Stimulated activated CD4-positive, alpha-beta T cell treated with anti-CD3 and anti-CD28 coated beads, Interleukin-4, amount 100 ng/mL, for 24 hours (primary cell): Measurements from ENCODE around the gene OR1E2.
A peak's percentile ranks its signal among the peaks of the same experiment; 100 is the strongest.
"Not testable (repeated sequence)": the region's sequence is repeated elsewhere in the genome, so short reads cannot be mapped to it uniquely, and the experiment has no call there.

ENCODE experiments used
- DNase-seq: peaks from one replicate; pipeline ENCODE4 v3.0.0-alpha.2; 2020

Gene OR1E2, protein sequence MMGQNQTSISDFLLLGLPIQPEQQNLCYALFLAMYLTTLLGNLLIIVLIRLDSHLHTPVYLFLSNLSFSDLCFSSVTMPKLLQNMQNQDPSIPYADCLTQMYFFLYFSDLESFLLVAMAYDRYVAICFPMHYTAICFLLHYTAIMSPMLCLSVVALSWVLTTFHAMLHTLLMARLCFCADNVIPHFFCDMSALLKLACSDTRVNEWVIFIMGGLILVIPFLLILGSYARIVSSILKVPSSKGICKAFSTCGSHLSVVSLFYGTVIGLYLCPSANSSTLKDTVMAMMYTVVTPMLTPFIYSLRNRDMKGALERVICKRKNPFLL

DNA sequence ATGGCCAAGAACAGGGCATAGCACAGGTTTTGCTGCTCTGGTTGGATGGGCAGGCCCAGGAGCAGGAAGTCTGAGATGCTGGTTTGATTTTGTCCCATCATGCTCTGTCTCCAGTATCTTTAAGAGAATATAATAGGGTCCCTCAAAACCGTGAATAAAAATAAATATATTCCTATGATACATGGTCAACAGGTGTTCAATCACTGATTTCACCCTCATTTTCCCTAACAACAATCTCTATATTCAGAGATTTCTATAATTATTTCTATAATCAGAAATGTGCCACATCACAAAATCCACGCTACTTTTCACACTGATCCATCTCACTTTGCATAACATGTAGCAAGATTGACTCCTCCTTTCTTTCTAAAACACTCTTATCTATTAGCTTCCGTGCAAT is at the start of gene OR1E2:
Gene OR1E2 (minus strand): TSS at position 101 of the 400 bp plus-strand sequence. CDS start 0 bp downstream, at position 101.
- DNase-seq = no peak

DNA sequence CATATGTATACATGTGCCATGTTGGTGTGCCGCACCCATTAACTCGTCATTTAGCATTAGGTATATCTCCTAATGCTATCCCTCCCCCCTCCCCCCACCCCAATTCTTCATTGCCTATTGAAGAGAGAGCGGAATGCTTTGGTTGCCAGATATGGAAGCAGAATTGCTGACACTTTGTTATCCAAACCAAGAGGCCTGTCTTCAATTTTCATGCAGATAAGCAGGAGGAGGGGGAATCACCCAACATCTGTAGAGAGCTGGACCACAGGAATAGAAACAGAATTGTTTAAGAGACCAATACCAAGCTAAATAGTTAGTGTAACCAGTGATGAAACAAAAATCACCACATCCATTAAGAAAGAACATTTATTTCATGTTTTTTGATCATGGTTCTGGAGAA is 49.2 kb upstream of the OR1E2 start:
- no peak for DNase-seq

DNA sequence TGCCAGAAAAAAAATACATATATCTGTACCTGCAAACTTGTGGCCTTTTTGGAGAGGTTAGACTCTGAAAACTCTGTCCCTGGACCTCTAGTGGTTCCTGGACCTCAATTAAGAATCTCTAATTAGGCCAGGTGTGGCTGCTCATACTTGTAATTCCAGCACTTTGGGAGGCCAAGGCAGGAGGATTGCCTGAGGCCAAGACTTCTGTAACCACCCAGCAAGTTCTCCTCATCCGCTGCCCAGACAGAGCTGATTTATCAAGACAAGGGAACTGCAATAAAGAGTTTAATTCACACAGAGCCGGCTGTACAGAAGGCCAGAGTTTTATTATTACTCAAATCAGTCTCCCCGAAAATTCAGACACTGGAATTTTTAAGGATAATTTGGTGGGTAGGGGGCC is 46.3 kb upstream of the OR1E2 start:
- DNase-seq = no peak

DNA sequence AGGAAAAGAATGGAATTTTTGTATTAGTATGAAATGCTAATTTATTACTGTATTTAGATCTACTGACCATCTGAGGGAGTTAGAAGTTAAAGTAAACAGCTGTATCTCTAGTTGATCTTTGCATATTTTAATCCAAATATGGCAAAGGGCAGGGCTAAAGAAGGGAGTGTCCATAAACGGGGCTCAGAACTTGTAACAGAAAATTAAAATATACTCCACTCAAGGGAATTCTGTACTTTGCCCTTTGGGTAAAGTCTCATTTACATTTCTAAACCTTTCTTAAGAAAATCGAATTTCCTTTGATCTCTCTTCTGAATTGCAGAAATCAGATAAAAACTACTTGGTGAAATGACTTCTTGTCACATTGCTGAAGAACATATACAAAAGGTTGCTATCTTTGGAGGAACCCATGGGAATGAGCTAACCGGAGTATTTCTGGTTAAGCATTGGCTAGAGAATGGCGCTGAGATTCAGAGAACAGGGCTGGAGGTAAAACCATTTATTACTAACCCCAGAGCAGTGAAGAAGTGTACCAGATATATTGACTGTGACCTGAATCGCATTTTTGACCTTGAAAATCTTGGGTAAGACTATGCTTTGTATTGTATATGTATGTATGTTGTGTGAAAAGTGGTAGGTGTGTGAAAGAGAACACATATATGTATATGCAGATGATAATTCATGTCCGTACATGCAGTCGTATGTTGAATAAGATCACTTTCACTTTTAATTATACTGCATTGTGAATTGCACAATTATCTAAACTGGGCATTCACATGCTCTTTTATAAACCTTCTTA is 42.4 kb upstream of the OR1E2 start, which contains the start of gene ASPA:
Gene ASPA (plus strand): TSS at position 186 of the 799 bp plus-strand sequence. CDS start 163 bp downstream, at position 349.
- DNase-seq = no peak

DNA sequence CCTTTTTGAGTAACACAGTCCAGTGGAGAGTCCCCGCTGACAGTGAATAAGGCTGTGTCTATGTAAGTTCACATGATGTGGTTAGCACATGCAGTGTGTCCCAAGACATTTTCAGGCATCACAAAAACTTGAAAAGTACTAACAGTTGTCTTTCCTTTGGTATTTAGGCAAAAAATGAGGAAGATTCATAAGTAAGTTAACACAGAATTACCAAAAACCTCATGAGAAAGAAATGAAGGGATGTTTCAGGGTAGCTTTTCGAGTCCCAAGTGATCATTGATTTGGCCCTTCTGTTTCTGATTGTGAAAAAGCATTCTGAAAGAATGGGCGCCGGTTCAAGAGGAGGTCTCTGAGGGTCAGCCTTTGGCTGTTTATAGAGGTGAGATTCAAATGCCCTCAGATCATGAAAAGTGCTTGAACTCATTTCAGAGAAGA is 41.6 kb upstream of the OR1E2 start:
- DNase-seq = no peak

DNA sequence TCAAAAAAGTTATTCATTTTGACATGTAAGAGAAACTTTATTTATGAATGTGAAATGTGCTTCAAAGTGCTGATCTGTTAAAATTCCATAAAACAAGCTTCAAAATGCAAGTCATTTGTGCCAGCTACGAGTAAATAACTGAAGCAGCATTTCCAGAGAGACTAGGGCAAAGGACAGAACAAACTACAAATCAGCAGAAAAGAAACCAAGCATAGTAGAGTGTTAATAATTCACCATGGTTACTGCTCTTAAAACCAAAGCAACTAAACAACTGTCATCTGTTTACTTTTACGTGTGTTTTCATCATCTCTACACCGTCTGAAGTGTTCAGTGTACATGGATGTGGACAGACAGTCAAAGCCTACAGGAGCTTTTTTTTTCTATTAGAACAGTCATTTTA is 40.6 kb upstream of the OR1E2 start:
- DNase-seq = no peak

DNA sequence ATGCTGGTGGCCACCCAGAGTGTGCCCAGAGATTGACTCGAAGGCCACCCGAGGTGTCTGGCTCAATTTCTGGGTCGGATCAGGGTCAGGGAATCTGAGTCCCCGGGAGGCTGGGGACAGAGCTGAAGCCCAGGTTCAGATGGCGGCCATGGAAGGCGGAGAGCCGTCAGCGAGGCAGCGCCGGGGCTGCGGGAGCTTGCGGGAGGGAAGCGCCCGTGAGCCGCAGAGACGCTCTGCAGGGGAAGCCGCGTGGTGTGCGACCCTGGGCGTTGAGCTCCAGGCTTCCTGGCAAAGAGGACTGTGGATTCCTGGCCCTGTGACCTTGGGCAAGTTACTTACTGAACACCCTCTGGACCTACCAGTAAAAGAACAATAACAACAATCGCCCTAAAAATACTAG is 38.5 kb upstream of the OR1E2 start:
- no peak for DNase-seq

DNA sequence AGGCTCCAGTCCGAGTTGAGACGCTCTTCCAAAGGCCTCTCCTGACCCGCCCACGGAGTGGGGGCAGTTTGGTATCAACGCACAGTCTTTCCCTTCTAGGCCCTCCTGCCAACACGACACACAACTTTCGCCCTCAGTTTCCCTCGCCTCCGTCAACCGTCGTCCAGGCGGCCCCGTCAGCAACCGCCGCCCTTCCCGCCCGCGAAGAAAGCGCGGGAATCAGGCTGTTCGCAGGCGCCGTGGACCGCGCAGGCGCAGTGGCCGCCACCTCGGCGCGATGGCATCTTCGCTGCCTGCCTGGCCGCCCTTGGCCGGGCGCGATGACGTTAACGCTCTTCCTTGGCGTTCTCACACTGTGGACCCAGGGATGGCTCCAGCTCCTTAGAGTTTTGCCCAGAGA is 38.0 kb upstream of the OR1E2 start, which contains the start of gene SPATA22:
Gene SPATA22 (minus strand): TSS at position 221 of the 400 bp plus-strand sequence. CDS start 2,494 bp downstream, outside the sequence.
- no peak for DNase-seq

DNA sequence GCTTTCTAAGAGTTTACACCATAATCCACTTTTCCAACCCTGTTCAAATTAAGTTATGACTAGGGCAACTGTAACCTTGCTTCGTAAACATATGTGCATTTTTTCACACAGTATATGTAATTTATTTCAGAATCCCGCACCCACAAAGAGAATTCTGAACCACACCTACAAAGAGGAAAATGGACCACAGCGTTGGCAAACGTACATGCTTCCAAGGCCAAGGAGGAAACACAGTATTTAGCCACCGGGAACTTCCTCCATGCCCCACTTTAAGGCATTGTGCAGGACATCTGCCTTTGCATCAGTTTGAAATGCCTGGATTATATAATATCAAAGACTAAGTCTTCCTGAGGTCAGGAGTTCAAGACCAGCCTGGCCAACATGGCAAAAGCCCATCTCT is 35.9 kb upstream of the OR1E2 start:
- DNase-seq = no peak

DNA sequence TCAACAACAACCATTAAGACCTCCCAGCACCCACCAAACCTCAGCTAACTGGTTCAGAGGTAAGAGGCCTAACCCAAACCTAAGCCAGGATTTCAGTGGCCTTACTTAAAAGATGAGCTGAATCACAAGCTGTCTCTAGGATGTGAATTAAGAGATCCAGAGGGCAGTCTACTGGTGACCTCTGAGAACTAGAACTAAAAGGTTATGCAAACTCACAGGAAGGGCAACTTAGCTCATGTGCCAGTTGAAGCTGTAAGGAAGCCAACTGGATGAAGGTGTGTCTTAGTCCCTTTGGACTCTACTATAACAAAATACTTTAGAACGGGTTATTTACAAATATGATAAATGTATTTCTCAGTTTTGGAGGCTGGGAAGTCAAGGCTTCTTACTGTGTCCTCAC is 32.7 kb upstream of the OR1E2 start:
- DNase-seq = not testable (repeated sequence)

DNA sequence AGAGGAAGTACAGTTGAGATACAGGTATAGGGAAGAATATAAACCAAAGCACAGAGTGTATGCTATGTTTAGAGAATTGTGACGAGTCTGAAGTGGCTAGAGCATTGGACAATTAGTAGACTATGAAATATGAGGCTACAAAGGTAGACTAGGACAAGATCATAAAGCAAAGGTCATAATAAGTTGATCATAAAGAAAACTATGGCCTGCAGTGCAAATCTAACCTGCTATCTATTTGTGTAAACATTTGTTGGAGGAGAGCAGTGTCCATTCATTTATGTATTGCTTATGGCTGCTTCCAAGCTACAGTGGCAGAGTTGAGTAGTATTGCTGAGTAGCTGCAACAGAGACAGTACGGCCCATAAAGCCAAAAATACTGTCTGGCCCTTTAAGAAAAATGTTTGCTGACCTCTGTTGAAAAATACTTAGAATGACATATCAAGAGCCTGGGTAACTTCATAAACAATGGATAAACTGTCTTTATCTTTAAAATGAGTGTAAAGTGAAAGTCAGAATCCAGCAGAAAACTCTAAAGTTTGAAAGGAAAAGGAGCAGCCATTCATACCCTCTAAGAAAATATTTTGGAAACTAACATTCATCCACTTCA is 14.5 kb upstream of the OR1E2 start:
- no peak for DNase-seq

DNA sequence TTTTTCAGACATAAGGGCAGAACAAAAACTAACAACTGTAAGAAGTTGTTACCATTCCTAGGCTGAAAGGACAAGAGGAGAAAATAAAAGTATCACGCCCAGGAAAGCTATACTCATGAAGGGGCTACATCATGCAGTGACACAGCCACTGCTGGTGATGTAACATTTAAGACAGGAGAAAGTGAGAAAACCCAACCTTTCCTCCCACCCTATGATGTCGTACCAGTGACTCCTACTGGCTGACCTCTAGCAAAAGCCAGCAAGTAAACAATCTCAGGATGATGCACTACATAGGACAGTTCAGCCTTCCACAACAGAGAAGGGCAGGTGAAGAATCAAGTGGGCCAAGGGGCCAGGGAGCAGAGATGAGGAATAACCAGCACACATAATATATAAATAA is 14.0 kb upstream of the OR1E2 start:
- no peak for DNase-seq

DNA sequence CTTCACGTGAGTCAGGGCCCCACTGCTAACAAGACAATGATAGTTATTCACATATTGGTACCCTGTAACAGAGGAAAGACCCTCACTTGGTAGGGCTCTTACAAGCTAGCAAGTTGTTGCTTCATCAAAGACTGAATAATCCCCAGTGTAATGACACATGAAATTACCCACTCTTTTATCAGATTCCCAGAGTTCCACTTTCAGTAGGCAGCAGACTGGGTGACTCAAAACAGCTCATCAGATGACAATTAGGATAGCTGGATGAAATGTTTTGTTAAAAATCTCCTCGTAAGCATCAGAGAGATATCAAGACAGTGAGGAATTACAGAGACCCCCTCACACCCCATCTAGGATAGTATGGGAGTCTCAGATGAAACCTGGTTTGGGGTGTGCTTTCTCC is 6.8 kb upstream of the OR1E2 start:
- no peak for DNase-seq

DNA sequence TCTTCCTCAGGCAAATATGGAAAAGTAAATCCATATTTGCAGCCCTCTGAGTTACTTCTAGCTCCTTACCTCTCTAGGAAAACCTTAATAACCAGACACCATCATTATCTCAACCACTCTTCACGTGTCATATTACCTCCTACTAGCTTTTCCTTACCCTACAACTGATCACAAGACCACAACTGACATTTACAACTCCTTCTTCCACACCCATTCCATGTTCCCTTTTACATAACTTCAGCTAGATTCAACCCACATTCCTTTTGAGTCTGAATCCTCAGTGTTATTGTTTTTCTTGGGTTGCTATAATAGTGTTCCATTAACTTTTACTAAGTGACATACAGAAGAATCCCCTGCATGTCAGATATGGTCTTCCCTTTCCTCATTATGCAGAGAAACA is 4.7 kb upstream of the OR1E2 start:
- no peak for DNase-seq

DNA sequence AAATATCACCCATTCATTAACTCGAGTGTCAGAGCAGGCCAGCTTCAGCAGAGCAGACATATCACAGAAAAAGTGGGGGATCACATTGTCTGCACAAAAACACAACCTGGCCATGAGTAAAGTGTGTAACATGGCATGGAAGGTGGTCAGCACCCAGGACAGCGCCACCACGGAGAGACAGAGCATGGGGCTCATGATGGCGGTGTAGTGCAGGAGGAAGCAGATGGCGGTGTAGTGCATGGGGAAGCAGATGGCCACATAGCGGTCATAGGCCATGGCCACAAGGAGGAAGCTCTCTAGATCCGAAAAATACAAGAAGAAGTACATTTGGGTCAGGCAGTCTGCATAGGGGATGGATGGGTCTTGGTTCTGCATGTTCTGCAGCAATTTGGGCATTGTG is 426 bp downstream of the OR1E2 start:
- DNase-seq = peak; percentile 6

DNA sequence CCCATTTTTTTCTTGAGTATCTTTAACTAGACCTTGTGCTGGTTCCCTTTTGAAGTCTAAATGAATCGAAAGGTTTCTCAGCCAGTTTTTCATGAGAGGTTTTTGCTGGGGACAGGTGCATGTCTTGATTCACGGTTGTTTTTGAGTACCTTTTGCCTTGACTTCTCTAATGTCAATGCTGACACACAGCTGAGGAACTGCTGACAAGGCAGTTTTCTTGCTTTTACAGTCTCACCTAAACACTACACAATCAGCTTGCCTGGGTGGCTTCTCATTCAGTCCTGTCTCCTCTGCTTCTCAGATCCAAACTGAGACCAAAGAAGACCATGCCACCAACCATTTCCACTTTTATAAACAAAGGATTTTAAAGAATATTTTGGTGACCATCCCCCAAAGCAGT is 15.4 kb downstream of the OR1E2 start:
- DNase-seq = no peak

DNA sequence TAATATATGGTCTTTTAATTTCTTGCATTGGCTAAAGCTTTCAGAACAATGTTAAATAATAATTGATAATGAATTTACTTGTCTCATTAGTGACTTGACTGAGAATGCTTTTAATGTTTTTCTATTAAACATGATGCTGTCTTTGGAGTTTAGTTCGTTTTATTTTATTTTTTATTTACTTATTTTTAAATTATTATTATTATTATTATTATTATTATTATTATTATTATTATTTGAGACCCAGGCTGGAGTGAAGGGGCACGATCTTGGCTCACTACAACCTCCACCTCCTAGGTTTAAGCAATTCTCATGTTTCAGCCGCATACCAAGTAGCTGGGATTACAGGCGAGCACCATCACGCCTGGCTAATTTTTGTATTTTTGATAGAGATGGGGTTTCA is 18.0 kb downstream of the OR1E2 start:
- no peak for DNase-seq

DNA sequence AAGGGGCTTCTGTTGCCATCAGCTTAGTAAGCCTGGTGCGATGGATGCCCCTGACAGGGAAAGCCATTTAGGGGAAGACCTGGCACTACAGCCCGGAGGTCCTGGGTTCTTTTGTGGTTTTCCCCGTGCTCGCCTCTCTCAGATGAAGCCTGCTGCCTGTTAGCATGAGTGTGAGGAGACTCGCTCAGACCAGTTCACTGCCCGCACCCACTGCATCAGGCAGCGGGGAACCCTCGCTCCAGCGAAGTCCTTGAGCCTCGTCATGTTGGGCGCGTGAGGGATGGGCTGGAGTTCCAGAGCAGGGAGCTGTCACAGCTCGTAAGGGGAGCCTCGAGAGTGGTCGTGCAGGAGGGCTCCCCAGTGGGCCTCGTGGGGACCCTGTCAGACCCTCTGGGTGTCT is 21.4 kb downstream of the OR1E2 start:
- DNase-seq = not testable (repeated sequence)

DNA sequence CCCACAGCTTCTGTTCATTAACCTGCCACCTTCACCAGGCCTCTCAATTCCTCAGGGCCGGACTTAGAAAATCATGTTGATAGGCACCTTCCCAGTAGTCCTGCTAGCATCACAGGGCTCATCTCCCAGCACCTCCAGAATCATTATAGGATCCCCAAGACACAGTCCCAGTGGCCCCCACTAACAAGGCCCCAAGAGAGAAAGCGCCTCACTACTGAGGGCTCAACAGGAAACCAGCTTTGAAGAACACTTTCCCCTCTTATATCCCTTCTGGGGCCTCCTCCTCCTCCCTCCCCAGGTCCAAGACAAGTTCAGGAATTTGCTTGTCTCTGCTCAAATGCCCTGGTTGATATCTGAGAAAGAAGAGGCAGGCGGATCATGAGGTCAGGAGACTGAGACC is 22.6 kb downstream of the OR1E2 start, which contains the start of gene OR3A3:
Gene OR3A3 (plus strand): TSS at position 301 of the 400 bp plus-strand sequence.
- DNase-seq = no peak

DNA sequence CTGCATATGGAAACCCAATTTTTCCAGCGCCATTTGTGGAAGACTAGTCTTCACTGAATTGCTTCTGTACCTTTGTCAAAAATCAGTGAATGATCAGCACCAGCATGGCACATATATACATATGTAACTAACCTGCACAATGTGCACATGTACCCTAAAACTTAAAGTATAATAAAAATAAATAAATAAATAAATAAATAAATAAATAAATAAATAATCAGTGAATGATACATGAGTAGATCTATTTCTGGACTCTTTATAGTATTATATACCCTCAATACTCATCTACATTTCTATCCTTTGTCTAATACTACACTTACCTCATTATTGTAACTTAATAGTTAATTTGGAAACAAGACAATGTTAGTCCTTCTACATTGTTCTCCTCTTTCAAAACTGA is 29.8 kb downstream of the OR1E2 start:
- DNase-seq = not testable (repeated sequence)

DNA sequence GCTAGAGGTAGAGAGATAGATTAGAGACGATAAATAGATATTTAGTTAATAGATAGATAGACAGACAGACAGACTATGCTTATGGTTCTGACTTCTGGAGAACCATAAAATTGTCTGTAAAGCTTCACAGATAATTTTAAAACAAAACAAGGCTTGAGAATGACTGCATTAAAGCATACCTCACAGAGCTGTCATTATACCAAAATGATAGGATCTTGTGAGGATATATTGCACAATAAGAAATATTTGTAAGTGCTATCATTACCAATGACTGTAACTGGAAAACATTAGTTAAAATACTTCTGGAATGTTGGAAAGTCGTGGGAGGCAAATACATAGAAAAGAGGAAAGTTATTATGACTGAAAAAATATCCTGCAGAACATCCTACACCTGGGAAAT is 31.9 kb downstream of the OR1E2 start:
- DNase-seq = no peak

DNA sequence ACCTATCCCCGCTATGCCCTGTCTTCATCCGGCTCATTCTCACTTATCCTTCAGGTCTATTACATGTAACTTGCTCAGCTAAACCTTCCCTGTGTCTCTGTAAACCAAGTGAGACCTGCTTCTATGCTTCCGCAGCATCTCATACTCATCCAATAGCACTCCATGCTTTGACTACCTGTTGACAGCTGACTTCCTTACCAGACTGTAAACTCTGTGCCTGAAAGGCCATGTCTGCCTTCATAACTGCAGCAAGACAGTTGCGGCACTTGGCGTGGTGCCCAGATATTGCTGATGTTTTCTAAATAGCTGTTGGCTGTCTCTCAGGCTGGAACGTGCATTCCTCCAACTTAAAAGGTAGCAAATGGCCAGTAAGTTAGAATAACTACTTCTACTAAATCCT is 33.6 kb downstream of the OR1E2 start:
- no peak for DNase-seq

DNA sequence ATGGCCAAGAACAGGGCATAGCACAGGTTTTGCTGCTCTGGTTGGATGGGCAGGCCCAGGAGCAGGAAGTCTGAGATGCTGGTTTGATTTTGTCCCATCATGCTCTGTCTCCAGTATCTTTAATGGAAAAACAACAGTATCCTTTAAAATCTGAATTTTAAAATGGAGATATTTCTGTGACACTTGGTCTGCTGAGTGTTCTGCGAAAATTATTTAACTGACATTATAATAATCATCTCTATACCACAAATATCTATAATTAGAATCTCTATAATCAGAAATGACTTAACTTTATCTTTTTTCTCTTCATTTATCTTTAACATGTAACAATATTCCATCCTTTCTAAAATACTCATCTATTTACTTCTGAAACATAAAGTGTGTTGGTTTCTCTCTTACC is 35.3 kb downstream of the OR1E2 start, which contains the start of gene OR1E1:
Gene OR1E1 (minus strand): TSS at position 101 of the 400 bp plus-strand sequence. CDS start 0 bp downstream, at position 101.
- DNase-seq = no peak
